GF-D8 (cell line): Measurements from ENCODE around the gene TBL1X.
A peak's percentile ranks its signal among the peaks of the same experiment; 100 is the strongest.
"Not testable (repeated sequence)": the region's sequence is repeated elsewhere in the genome, so short reads cannot be mapped to it uniquely, and the experiment has no call there.

Experiments
- DNase-seq: peaks from one replicate; lab custom pipeline; 2025; lab: John Stamatoyannopoulos, UW

TBL1X gene

GRCh38 chrX:9459186-9459748 lies 5.6 kb upstream of the TBL1X start:
- DNase-seq: no peak

DNA sequence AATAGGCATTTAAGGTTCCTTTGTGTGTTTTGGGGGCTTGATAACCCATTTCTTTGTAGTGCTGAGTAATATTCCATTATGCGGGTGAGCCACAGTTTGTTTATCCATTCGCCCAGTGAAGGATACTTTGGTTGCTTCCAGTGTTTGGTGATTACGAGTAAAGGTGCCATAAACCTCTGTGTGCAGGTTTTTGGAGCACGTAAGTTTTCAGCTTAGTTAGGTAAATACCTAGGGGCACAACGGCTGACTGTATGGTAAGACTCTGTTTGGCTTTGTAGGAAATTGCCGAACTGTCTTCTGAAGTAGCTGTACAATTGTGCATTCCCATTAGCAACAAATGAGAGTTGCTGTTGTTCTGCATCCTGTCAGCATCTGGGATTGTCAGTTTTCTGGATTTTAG lies 3.8 kb upstream of the TBL1X start:
- no peak for DNase-seq

- no peak for DNase-seq
These were observed 2.4 kb upstream of the TBL1X start for GRCh38 chrX:9462456-9462855.

DNA sequence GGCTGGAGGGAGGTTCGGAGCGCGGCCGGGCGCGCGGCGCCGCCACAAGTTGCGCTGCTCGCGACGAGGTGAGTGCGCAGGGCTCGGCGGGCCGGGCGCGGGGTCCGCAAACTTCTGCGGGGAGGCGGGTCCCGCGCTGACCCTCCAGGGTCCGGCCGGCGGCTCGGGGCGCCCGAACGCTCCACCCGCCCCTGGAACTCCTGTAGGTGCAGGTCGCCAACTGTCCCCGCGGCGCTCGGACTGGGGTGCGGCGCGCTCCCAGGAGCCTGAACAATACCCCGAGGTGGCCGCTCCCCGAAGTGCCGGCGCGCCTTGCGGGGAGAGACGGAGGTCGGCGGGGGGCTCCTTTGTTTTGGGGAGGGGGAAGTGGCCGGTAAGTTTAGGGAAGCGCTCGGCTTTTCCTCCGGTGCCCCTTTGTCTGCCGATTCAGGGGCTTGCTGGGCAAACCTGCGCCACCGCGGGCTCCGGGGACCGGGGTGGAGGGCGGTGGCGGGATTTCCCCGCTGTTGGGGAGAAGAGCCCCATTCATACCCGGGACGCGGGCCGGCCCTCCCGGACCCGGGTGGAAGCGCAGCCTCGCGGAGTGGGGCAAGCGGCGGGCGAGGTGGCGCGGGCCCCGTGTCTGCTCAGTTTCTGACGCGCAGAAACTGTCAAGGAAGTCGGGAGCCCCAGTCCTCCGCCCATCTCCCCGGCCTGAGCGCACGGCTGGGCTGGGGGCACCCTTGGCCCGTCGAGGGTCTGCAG lies 694 bp downstream of the TBL1X start:
- no peak for DNase-seq

DNA sequence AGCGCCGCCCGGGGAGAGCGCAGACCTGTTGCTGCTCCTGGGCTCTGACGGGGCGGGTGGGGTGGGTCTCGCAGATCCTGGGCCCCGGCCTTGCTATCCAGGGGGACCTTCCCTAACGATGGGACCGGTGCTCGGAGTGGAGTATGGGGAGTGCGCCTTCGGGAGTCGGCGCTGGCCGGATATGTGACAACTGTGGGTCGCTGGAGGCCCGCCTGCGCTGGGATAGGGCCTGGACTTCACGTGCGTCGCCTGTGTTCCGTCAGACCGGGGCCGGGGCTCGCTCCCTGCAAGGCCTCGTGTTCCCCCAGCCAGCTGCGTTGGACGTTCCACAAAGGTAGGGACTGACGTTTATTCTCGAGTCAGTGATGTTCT lies 1.3 kb downstream of the TBL1X start:
- DNase-seq: no peak

DNA sequence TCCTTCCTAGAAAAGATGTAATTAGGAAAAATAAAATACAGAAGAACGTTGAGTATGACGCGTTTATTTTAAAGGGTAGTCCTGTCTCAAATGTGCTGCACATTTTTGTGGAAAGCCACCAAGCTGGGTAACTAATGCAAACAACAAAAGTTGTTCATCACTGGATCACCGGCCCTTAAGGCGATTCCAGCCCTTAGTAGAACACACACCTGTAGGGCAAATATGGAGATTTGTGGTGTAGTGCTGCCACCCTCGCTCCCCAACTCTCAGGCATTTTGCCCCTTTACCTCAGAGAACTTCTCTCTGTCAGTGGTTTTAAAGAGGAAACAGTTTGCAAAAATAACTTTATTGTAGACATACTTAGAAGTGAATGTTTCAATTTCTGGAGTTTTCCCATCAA lies 1.9 kb downstream of the TBL1X start:
- DNase-seq: no peak

GRCh38 chrX:9467146-9467545 lies 2.3 kb downstream of the TBL1X start:
- DNase-seq: no peak

DNA sequence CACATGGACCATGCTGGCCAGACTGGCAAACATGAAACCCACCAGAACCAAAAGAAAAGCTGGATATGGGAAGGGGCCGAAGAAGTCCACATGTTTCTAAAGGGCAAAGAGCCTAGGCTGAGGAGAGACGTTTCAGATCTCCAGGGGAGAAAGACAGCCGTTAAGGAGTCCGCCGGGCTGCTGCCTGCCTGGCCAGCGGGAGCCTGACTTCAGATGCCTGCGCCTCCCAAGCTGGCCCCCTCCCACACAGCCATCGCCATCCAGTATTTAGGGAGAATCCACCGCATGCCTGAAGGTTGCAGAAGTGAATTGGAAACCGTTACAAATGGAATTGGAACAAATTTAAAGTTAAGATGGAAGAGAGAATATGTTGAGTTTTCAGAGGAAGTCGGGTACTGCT lies 2.9 kb downstream of the TBL1X start:
- DNase-seq: no peak

- DNase-seq: no peak
These were observed 6.7 kb downstream of the TBL1X start for GRCh38 chrX:9471571-9471985.

- no peak for DNase-seq
These were observed 8.8 kb downstream of the TBL1X start for GRCh38 chrX:9473708-9474107.

DNA sequence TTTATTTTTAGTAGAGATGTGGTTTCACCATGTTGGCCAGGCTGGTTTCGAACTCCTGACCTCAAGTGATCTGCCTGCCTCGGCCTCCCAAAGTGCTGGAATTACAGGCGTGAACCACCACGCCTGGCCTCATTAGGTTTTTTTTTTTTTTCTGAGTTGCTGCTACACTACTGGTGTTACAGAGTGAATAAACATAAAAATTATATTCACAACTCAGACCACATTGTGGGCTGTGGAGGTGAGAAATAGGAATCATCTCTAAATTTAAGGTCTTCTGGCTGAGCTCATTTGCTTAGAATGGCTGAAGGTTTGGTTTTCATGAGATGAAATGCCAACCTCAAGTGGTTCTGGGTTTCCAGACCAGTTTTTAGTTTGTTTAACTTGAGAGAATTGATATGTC lies 10.6 kb downstream of the TBL1X start:
- not testable (repeated sequence) for DNase-seq

- no peak for DNase-seq
These were observed 11.1 kb downstream of the TBL1X start for GRCh38 chrX:9475984-9476383.

- no peak for DNase-seq
These were observed 12.1 kb downstream of the TBL1X start for GRCh38 chrX:9476810-9477575.

DNA sequence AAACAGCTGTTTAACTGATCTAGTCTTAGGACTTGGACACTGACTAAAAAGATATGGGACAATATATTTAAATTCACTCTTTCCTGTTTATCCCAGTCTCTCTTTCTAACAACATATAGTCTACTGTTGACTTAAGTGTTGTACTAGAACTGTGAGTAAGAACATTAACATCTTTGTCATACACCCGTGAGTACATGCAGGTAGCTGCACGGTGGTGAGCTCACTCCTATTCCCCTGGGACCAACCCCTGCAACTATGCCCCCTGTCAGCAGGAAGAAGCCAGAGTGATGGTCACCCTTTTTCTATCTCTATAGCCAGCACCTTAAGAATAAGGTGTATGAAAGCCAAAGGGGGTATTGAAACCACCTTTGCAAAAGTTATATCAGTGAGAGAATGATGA lies 17.6 kb downstream of the TBL1X start:
- no peak for DNase-seq

GRCh38 chrX:9482837-9483236 lies 18.0 kb downstream of the TBL1X start:
- DNase-seq: no peak

- DNase-seq: no peak
These were observed 18.5 kb downstream of the TBL1X start for GRCh38 chrX:9483376-9483775.

- DNase-seq: no peak
These were observed 22.0 kb downstream of the TBL1X start for GRCh38 chrX:9486786-9487387.

- DNase-seq: no peak
These were observed 23.7 kb downstream of the TBL1X start for GRCh38 chrX:9488586-9488985.

- no peak for DNase-seq
These were observed 24.4 kb downstream of the TBL1X start for GRCh38 chrX:9489234-9489633.

- DNase-seq: no peak
These were observed 28.0 kb downstream of the TBL1X start for GRCh38 chrX:9492901-9493300.

DNA sequence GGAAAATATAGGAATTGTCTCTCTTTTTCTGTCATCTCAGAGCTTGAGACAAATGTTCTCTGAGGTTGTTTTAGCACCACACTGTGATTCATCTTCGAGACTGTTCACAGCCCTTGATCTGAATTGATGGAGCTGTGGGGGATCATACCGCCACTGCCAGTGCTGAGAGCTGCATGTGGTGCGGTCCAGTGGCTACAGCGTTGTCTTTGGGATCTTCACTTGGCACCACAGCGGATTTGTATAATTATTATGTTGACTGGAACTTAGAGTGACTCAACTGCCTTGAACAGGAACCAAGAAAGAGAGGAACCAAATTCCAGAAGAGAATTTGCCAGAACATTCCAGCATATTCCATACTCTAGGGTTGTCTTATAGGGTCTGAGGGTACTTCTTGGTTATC lies 29.1 kb downstream of the TBL1X start:
- no peak for DNase-seq

DNA sequence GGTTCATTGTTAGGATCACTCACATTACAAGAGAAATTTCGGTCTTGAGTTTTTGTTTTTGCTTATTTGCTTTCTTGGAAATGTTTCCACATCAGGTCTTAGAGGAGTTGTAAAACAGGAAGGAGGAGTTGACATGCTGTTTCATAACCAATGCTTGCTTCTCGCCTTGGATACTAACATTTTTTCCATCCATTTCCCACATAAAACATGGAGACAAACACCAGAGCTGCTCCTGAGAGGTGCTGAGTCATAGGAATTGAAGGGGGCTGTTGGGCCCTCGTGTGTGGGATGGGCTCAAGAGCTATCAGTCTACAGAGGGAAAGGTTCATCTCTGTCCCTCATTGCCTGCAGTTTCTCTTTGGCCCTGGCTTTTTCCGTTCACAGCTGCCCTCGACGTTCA lies 29.9 kb downstream of the TBL1X start:
- DNase-seq: peak; percentile 43

GRCh38 chrX:9495496-9495895 lies 30.6 kb downstream of the TBL1X start:
- DNase-seq: no peak
